Adipocyte (in vitro differentiated cells): ENCODE measurements around the gene OR6S1.
"Not testable (repeated sequence)": the region's sequence is repeated elsewhere in the genome, so short reads cannot be mapped to it uniquely, and the experiment has no call there.

ENCODE experiments used
- DNase-seq: peaks from one replicate; pipeline ENCODE4 v3.0.0-alpha.2; 2015; ENCODE audit warnings: low read depth
- H3K27me3 ChIP-seq: replicated peaks from 2 replicates; pipeline ENCODE4 v1.7.0; 2013; ENCODE audit warnings: mild to moderate bottlenecking, low read length, moderate library complexity; ENCODE audit not compliant: control insufficient read depth, insufficient read depth
- H3K36me3 ChIP-seq: 2 replicates; pipeline ENCODE4 v1.7.0; 2013; ENCODE audit warnings: low read length, mild to moderate bottlenecking, moderate library complexity; ENCODE audit not compliant: control insufficient read depth, insufficient read depth, severe bottlenecking
- H3K4me1 ChIP-seq: 2 replicates; pipeline ENCODE4 v1.7.0; 2013; ENCODE audit warnings: mild to moderate bottlenecking, low read length, moderate library complexity; ENCODE audit not compliant: control insufficient read depth, insufficient read depth
- H3K4me3 ChIP-seq: 2 replicates; pipeline ENCODE4 v1.7.0; 2013; ENCODE audit warnings: mild to moderate bottlenecking, low read length, moderate library complexity
- H3K9ac ChIP-seq: 2 replicates; pipeline ENCODE4 v1.7.0; 2013; ENCODE audit warnings: mild to moderate bottlenecking, low read length, moderate library complexity
- H3K9me3 ChIP-seq: 2 replicates; pipeline ENCODE4 v1.7.0; 2013; ENCODE audit warnings: mild to moderate bottlenecking, low read length, moderate library complexity; ENCODE audit not compliant: control insufficient read depth

OR6S1 gene

GRCh38 chr14:20603813-20604690 is 37.4 kb downstream of the OR6S1 start:
- H3K36me3 ChIP-seq: no peaks in the 10 kb centered on the region
- H3K27me3 ChIP-seq: peaks cover 9% of the 10 kb centered on the region
- no peaks in the 10 kb centered on the region for H3K9me3 ChIP-seq
- no peak for DNase-seq
- no peak overlapping the region for H3K4me3 ChIP-seq
- no peaks in the 10 kb centered on the region for H3K4me1 ChIP-seq
- no peak overlapping the region for H3K9ac ChIP-seq

DNA sequence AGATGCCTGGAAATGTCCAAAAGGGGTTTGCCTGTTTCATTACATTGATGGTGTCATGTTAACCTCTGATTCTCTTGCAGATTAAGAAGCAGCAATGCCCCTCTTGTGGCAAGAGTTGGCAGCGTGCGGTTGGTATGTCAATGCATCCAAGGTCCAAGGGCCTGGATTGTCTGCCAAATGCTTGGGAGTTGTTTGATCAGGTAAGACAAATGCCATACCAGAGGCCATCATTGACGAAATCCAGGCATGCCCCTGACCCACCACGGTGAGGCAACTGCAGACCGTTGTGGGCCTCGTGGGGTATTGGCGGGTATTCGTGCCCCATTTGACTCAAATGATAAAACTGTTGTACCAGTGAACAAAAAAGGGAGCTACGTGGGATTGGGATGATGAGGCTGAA is 38.9 kb downstream of the OR6S1 start:
- no peak for DNase-seq
- Histone ChIP-seq H3K4me1 (peaks cover 5% of the 10 kb centered on the region), H3K27me3 (peaks cover 9% of the 10 kb centered on the region), H3K4me3 (no peak overlapping the region), H3K9me3 (no peaks in the 10 kb centered on the region), H3K36me3 (no peaks in the 10 kb centered on the region), H3K9ac (no peak overlapping the region)

DNA sequence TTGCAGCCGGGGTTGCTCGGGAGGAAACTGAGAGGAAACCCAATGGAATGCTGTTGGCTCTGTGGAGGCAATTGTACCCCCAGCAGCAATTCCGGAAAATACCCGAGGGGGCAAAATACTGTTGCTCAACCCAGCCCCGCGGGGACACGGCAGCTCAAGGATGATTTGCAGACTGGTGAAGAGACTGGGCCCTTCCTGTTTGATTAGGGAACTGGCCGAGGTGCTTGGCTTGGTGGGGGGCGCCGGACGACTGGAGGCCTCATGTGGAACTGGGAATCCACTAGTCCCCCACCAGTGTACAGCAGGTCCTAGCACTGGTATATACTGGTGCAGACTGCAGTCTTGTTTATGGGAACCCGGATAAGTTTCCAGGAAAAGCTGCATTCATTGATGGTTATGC is 40.0 kb downstream of the OR6S1 start:
- Histone ChIP-seq H3K4me3 (no peak overlapping the region), H3K4me1 (peaks cover 9% of the 10 kb centered on the region), H3K9me3 (no peaks in the 10 kb centered on the region), H3K27me3 (peaks cover 9% of the 10 kb centered on the region), H3K36me3 (no peaks in the 10 kb centered on the region), H3K9ac (no peak overlapping the region)
- DNase-seq: no peak

DNA sequence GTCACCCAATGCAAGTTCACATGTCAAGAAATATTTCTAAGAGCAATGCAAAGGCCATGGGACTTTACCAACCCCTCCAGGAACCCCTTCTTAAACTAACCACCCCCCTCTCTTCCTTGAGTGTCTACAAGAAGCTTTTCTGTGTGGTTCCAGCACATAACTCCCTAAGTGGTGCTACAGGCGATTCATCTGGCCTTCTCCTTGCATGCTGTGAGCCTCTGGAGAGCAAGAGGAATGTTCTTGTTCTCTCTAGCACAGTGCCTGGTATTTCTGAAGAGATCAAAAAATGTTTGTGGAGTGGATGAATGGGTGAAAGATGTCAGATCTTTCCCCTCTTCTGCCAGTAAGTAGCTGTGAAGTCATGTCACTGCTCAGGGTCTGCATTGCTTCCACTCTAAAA is 44.4 kb downstream of the OR6S1 start:
- peaks cover 9% of the 10 kb centered on the region for H3K4me1 ChIP-seq

DNA sequence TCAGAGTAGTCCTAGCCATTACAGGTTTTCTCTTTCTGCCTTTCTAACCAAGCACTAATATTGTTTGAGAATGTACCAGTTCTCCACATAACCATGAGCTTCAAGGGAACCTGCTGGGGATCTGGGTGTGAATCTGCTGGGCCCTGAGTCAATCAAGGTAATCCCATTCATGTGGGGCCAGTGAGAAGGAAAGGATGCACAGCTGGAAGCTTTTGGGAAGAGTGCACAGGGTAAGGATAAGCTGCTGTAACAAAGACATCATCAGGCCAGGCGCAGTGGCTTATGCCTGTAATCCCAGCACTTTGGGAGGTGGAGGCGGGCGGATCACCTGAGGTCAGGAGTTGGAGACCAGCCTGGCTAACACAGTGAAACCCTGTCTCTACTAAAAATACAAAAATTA is 45.8 kb downstream of the OR6S1 start:
- DNase-seq, H3K9me3 ChIP-seq, H3K4me3 ChIP-seq, H3K9ac ChIP-seq, H3K27me3 ChIP-seq, H3K4me1 ChIP-seq, H3K36me3 ChIP-seq: not testable (repeated sequence)

More for the DNA sequence above, 44.4 kb downstream of the OR6S1 start:
- no peak overlapping the region for H3K4me3 ChIP-seq
- no peaks in the 10 kb centered on the region for H3K36me3 ChIP-seq
- no peak overlapping the region for H3K9ac ChIP-seq
- DNase-seq: no peak
- H3K27me3 ChIP-seq: peaks cover 3% of the 10 kb centered on the region
- no peaks in the 10 kb centered on the region for H3K9me3 ChIP-seq

DNA sequence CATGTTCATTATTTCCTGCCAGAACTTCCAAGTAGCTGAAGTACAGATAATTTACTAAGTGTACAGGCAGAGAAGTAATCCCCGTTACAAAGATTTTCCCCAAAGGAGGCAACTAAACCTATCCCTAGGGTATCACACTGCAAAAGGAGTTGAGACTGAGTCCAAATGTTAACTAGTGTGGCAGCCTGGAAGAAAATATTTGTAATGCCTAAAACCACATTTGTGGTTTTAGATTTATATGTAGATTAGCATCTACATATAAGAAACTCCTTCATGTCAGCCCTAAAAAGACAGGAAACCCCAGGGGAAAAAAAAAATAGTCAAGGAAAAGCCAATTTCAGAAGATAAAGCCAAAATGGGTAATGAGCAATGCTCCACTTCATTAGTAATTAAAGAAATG is 48.9 kb downstream of the OR6S1 start:
- no peaks in the 10 kb centered on the region for H3K9me3 ChIP-seq
- no peaks in the 10 kb centered on the region for H3K36me3 ChIP-seq
- H3K27me3 ChIP-seq: peaks cover 14% of the 10 kb centered on the region
- no peak overlapping the region for H3K4me3 ChIP-seq
- H3K9ac ChIP-seq: no peak overlapping the region
- H3K4me1 ChIP-seq: peaks cover 4% of the 10 kb centered on the region
- DNase-seq: no peak

DNA sequence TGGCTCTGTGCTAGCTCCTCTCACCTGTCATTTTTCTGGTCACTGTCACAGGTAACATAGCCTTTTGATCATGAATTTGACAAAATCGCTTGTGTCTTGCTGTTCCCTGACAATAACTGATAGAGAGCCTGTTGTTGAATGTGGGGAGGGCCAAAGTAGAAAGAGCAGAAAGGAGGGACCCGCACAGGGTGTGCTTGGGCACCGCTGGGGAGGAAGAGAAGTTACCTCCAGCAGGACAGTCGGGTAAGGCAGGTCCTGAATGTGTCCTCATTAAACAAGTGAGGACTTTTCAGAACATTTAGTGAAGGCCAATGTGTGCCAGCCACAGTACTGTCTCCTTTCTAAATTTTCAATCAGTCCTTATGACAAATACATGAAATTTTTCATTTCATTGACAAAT is 50.3 kb downstream of the OR6S1 start, which contains the start of gene RNASE12:
TSS of gene RNASE12 (minus strand) at position 142 of the 400 bp plus-strand sequence. CDS start 653 bp downstream, outside the sequence.
- Histone ChIP-seq H3K4me1 (no peaks in the 10 kb centered on the region), H3K27me3 (peaks cover 16% of the 10 kb centered on the region), H3K9ac (no peak within 1 kb of the TSS), H3K36me3 (no peaks in the 10 kb centered on the region), H3K9me3 (no peaks in the 10 kb centered on the region), H3K4me3 (no peak within 1 kb of the TSS)
- no peak for DNase-seq
